OCI-LY1 (cell line): ENCODE results near the gene SPECC1L.

Experiments used
- CTCF ChIP-seq: fragments of 200-600 bp; sonication (generic), shearing (Covaris generic); IDR thresholded peaks from 2 replicates; pipeline ENCODE4 v1.5.1; 2017; ENCODE audit warnings: mild to moderate bottlenecking, antibody characterized with exemption, low read length, moderate library complexity, mixed read lengths
- EZH2 ChIP-seq: fragments of 200-600 bp; sonication (generic), shearing (Covaris generic); IDR thresholded peaks from 2 replicates; pipeline ENCODE4 v1.8.0; 2017; ENCODE audit warnings: borderline replicate concordance, mixed run types, mild to moderate bottlenecking, antibody characterized with exemption, low read length, moderate library complexity, mixed read lengths

DNA sequence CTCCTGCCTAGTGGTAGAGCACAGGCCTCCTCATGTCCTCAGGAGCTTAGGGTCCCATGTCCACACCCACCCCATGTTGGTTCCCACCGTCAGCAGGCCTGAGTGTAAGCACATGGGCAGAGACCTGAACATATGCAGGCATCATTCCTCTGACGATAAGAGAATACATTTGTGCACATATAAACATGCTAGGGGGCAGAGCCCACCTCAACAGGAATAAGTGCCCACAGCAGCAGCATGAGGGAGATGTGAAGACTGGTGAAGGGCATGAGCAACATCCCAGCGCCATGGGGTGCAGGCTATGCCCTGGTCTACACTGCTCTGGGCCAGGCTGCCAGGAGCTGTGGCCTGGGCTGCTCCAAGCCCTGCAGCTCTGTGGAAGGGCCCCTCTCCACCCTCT is 173.6 kb downstream of the SPECC1L start:
- TF ChIP-seq CTCF (no peak), EZH2 (no peak)
